DOHH2 (cell line): ENCODE data around the gene LRFN4.
A peak's percentile ranks its signal among the peaks of the same experiment; 100 is the strongest.

Experiments
- H3F3A ChIP-seq: fragments of 200-600 bp; sonication (generic), shearing (Covaris generic); 2 replicates; pipeline ENCODE4 v1.6.0; 2016; ENCODE audit warnings: antibody characterized with exemption, mild to moderate bottlenecking; ENCODE audit not compliant: control insufficient read depth, insufficient read depth
- H3K27ac ChIP-seq: fragments of 200-600 bp; sonication (generic); 2 replicates; pipeline ENCODE4 v1.5.1; 2014; ENCODE audit warnings: low read depth, mild to moderate bottlenecking, low read length, moderate library complexity
- H3K27me3 ChIP-seq: fragments of 200-600 bp; sonication (generic); 2 replicates; pipeline ENCODE4 v1.6.1; 2014; ENCODE audit warnings: mild to moderate bottlenecking, low read length, mixed read lengths; ENCODE audit not compliant: control insufficient read depth
- H3K36me3 ChIP-seq: fragments of 200-600 bp; sonication (generic); 2 replicates; pipeline ENCODE4 v1.6.1; 2014; ENCODE audit warnings: mild to moderate bottlenecking, low read length, moderate library complexity, mixed read lengths; ENCODE audit not compliant: control insufficient read depth
- H3K4me1 ChIP-seq: fragments of 200-600 bp; sonication (generic); 2 replicates; pipeline ENCODE4 v1.6.1; 2014; ENCODE audit warnings: mild to moderate bottlenecking, low read length, mixed read lengths; ENCODE audit not compliant: control insufficient read depth
- H3K4me2 ChIP-seq: fragments of 200-600 bp; sonication (generic); 2 replicates; pipeline ENCODE4 v1.6.0; 2014; ENCODE audit warnings: mild to moderate bottlenecking, low read length, moderate library complexity
- H3K4me3 ChIP-seq: fragments of 200-600 bp; sonication (generic); 2 replicates; pipeline ENCODE4 v1.5.1; 2014; ENCODE audit warnings: mild to moderate bottlenecking, low read length, mixed read lengths
- H3K79me2 ChIP-seq: fragments of 200-600 bp; sonication (generic); 2 replicates; pipeline ENCODE4 v1.6.1; 2014; ENCODE audit warnings: mild to moderate bottlenecking, low read length, mixed read lengths; ENCODE audit not compliant: control insufficient read depth
- H3K9me2 ChIP-seq: fragments of 200-600 bp; sonication (generic); replicated peaks from 2 replicates; pipeline ENCODE4 v1.6.1; 2014; ENCODE audit warnings: mild to moderate bottlenecking, low read length, mixed read lengths; ENCODE audit not compliant: control insufficient read depth
- H3K9me3 ChIP-seq: fragments of 200-600 bp; sonication (generic); 2 replicates; pipeline ENCODE4 v1.6.1; 2014; ENCODE audit warnings: antibody characterized with exemption, low read length, mixed read lengths; ENCODE audit not compliant: control insufficient read depth, insufficient read depth
- H4K20me1 ChIP-seq: fragments of 200-600 bp; sonication (generic); 2 replicates; pipeline ENCODE4 v1.6.0; 2014; ENCODE audit warnings: low read depth, mild to moderate bottlenecking, antibody characterized with exemption, low read length, moderate library complexity; ENCODE audit not compliant: control insufficient read depth, insufficient read depth
- CTCF ChIP-seq: fragments of 200-600 bp; sonication (generic); IDR thresholded peaks from one replicate; pipeline ENCODE4 v1.5.1; 2014; ENCODE audit warnings: antibody characterized with exemption, mild to moderate bottlenecking, low read depth, low read length; ENCODE audit not compliant: poor library complexity, severe bottlenecking
- EZH2phosphoT487 ChIP-seq: fragments of 200-600 bp; sonication (generic); IDR thresholded peaks from 2 replicates; pipeline ENCODE4 v1.6.1; 2017; ENCODE audit warnings: borderline replicate concordance, mild to moderate bottlenecking, antibody characterized with exemption, low read length, moderate library complexity, mixed read lengths

LRFN4 gene

GRCh38 chr11:66856496-66857233 lies at the start of gene LRFN4:
Gene LRFN4, plus strand, starts transcription at chr11:66857064. Its CDS starts 681 bp downstream, at chr11:66857745.
- Histone ChIP-seq H3K9me3 (no peaks in the 10 kb centered on the region), H4K20me1 (no peaks in the 10 kb centered on the region), H3K27ac (peak within 1 kb of the TSS; percentile 56), H3K4me1 (peaks cover 22% of the 10 kb centered on the region), H3K4me3 (peak within 1 kb of the TSS; percentile 98), H3K9me2 (no peaks in the 10 kb centered on the region), H3K4me2 (peak within 1 kb of the TSS; percentile 74), H3K27me3 (no peaks in the 10 kb centered on the region), H3F3A (no peaks in the 10 kb centered on the region), H3K79me2 (peaks cover 23% of the 10 kb centered on the region), H3K36me3 (peaks cover 15% of the 10 kb centered on the region)
- TF ChIP-seq EZH2phosphoT487 (no peak), CTCF (no peak)

GRCh38 chr11:66809592-66809991 lies 47.3 kb upstream of the LRFN4 start:
- no peak overlapping the region for H3K4me3 ChIP-seq
- H3K79me2 ChIP-seq, result no peaks in the 10 kb centered on the region
- H3F3A ChIP-seq, result peaks cover 3% of the 10 kb centered on the region; the same call in 1 of the 2 replicates
- H3K36me3 ChIP-seq, result peaks cover 7% of the 10 kb centered on the region
- H3K4me1 ChIP-seq, result peaks cover 46% of the 10 kb centered on the region
- no peaks in the 10 kb centered on the region for H3K9me2 ChIP-seq
- no peak overlapping the region for H3K27ac ChIP-seq
- H3K4me2 ChIP-seq, result no peak overlapping the region
- H3K27me3 ChIP-seq, result no peaks in the 10 kb centered on the region
- no peaks in the 10 kb centered on the region for H3K9me3 ChIP-seq
- no peak for TF ChIP-seq EZH2phosphoT487
- TF ChIP-seq CTCF, result no peak
- H4K20me1 ChIP-seq, result no peaks in the 10 kb centered on the region

GRCh38 chr11:66810576-66811185 lies 46.2 kb upstream of the LRFN4 start:
- no peaks in the 10 kb centered on the region for H3K79me2 ChIP-seq

More at GRCh38 chr11:66810576-66811185, 46.2 kb upstream of the LRFN4 start:
- no peak for TF ChIP-seq EZH2phosphoT487
- no peak for TF ChIP-seq CTCF
- H3F3A ChIP-seq, result peaks cover 2% of the 10 kb centered on the region; the same call in 1 of the 2 replicates
- no peaks in the 10 kb centered on the region for H4K20me1 ChIP-seq
- no peaks in the 10 kb centered on the region for H3K9me3 ChIP-seq
- peaks cover 51% of the 10 kb centered on the region for H3K4me1 ChIP-seq
- no peaks in the 10 kb centered on the region for H3K27me3 ChIP-seq
- H3K4me3 ChIP-seq, result no peak overlapping the region
- no peaks in the 10 kb centered on the region for H3K9me2 ChIP-seq
- H3K4me2 ChIP-seq, result no peak overlapping the region
- H3K27ac ChIP-seq, result no peak overlapping the region
- peaks cover 5% of the 10 kb centered on the region for H3K36me3 ChIP-seq
